COLO668 (cell line): ENCODE results near the gene MIS18BP1.
"Not testable (repeated sequence)": the region's sequence is repeated elsewhere in the genome, so short reads cannot be mapped to it uniquely, and the experiment has no call there.

Source experiments
- DNase-seq: peaks from one replicate; lab custom pipeline; 2025; ENCODE audit not compliant: unreplicated experiment; lab: John Stamatoyannopoulos, UW

The MIS18BP1 gene

DNA sequence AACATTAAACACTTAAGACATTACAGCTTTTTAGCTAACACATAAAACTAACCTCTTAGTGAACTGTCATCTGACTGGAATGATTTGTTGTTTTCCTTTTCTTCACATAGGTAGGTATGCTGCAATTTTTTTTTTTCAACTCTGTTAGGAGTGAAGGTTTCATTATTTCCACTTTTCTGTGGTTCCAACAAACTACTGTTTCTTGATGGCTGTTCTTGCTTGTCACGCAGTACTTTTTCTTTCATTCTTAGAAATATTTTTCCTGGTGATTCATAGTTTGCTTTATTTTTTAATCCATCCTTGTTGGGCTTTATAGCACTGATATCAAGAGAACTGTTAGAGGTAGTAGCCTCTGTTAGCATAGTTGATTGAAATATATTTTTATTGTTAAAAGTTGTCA is 6.3 kb downstream of the MIS18BP1 start:
- DNase-seq = no peak

DNA sequence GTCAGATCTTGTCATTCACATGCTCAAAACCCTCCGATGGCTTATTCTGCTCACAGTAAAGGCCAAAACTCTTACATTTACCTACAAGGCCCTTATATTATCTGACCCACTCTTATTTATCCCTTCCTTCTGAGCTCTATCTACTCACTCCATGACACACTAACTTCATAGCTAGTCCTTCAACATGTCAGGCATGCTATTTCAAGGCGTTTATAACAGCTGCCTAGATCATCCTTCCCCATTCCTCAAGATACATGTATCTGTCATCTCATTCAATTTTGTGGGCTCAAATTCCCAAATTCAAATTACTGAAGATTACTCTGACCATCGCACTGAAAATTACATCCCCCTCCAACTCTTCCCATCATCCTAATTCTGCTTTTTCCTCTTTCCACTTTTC is 6.9 kb downstream of the MIS18BP1 start:
- no peak for DNase-seq

DNA sequence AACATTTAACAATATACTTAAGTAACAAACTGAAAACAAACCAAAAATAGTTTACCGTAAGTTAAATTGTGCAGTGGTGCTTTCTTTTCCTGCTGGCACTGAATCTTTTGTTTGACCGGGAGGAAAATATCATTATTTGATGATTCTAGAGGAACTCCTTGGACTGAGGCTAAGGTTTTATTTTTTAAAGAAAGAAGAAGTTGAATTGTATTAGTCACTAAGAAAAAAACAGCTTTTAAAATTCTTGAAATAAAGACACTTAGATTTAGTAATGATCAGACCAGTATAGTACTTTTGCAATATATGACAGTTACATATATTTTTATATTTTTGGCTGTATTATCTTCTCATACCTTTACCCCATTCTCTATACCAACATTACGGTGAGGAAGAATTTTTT is 10.3 kb downstream of the MIS18BP1 start:
- no peak for DNase-seq

DNA sequence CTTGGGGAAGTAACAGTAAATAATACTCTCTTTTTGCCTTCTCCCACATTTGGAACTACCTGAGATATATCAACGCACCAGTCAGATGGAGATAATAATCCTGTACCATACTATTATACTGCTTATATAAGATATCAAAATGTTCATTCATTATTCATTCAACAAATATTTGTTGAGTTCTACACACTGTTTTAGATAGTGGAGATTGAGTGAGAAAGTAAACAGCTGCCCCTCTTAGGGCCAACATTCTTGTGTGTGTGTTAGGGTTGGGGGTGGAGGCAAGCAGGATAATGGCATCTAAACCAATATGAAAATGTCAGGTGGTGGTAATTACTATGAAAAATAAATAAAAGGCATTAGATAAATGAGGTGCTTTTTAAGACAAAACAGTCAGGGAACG is 14.0 kb downstream of the MIS18BP1 start:
- DNase-seq = no peak

DNA sequence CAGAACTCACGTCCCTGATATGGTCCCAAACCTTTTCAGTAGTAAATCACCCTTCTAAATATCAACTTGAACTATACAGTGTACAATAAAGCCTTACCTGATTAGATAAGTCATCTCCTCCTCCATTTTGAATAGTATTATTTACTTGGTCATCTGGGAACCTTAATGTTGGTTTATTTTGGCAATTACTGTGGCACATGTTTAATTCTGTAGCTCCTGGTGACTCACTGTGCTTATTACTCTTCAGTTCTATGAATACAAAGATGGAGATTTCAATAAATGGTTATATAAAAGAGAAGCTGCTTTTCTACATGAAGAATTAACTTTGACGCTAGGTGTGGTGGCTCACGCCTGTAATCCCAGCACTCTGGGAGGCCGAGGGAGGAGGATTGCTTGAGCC is 25.4 kb downstream of the MIS18BP1 start:
- no peak for DNase-seq

DNA sequence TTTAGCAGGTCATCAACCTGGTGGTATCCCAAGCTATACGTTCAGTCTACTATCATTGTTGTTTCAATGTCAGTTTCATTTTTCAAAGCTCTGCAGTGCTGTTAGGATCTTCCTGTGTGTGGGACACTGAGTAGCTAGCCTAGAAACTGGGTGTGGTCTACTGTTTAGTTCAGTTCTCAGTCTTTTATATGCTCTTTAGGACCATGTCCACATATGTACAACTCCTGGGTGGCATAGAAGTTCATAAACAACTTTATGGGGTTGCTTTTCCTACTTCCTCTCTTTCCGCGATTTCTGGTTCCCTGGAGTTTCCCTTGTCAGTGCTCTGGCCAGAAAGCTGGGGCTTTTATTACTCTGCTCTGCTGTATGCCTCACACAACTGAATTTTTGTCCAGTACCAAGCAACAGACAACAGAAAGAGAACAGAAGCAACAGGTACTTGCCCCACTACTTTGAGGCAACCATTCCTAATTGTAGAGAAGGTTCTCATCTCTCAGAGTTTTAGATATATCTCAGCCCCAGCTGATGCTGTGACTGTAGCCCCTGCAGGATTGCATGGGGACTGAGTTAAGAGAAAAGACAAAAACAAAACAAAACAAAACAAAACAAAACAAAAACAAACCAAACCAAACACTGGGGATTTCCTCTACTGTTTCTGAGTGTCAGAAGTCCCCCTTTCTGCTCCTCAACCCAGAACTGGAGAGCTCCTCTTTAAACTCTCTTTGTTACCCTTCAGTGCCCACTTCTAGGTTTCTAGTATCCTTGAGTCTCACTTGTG is 30.3 kb downstream of the MIS18BP1 start:
- no peak for DNase-seq

DNA sequence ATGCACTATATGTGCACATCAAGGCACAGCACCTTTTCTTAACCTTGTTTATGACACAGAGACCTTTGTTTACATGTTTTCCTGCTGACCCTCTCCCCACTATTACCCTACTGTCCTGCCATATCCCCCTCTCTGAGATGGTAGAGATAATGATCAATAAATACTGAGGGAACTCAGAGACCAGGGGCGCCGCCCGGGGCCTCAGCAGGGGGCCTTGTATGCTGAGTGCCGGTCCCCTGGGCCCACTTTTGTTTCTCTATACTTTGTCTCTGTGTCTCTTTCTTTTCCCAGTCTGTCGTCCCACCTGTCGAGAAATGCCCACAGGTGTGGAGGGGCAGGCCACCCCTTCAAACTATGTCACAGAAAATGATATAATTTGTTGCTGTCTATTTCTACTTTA is 38.7 kb downstream of the MIS18BP1 start:
- DNase-seq = not testable (repeated sequence)

DNA sequence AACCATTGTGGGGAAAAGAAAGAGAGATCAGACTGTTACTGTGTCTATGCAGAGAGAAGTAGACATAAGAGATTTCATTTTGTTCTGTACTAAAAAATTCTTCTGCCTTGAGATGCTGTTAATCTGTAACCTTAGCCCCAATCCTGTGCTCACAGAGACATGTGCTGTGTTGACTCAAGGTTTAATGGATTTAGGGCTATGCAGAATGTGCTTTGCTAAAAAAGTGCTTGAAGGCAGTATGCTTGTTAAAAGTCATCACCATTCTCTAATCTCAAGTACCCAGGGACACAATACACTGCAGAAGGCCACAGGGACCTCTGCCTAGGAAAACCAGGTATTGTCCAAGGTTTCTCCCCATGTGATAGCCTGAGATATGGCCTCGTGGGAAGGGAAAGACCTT is 39.3 kb downstream of the MIS18BP1 start:
- DNase-seq = not testable (repeated sequence)

DNA sequence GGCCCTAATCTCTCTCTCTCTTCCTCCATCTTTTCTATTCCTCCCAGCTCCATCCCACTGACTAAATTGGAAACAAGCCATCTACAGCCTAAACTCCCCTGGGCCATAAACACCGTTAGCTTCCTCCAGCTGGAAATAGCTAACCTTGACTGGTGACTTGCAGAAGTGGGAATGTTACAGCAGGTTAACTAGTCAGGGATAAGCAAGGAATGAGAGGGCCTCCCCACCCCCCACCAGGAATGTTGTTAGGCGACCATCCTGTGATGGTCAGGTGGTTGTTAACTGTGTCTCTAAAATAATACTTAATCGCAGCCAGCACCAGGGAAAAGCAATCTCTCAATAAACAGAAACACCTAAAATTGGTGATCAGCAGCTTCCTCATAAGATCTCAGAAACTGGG is 40.8 kb downstream of the MIS18BP1 start:
- DNase-seq = no peak

DNA sequence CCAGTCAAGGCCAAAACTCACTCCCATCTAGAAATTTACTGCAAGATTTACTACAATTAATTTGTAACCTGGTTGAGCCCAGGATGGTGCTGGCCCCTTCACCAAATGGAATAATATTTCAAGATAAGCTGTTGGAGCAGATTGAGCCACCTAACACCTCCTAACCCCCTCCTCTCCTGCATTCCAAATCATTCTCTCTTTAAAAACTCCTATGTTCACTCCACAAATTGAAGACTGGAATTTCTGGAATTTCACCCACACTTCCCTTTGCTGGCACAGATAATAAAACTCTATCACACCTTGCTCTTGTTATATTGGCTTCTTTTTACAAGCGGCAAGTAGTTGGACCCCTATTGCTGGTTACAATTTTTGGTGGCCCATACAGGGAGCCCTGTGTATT is 41.7 kb downstream of the MIS18BP1 start:
- DNase-seq = no peak

DNA sequence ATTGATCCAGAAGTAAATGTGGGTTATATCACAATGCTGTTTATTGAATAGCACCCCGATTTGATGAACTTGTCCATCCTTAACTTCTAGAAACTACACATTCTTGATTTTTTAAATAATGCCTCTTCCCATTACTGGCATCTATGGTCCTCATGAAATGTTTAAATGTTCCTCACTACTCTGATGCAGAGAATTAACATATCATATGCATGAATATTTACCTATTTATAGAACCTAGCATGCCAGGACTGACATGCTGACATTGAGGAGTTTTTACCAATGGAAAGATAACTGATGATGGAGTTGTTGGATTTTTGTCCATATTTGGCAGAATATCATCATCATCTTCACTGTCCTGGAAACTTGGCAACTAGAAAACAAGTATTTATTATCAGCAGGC is 42.8 kb downstream of the MIS18BP1 start:
- no peak for DNase-seq

DNA sequence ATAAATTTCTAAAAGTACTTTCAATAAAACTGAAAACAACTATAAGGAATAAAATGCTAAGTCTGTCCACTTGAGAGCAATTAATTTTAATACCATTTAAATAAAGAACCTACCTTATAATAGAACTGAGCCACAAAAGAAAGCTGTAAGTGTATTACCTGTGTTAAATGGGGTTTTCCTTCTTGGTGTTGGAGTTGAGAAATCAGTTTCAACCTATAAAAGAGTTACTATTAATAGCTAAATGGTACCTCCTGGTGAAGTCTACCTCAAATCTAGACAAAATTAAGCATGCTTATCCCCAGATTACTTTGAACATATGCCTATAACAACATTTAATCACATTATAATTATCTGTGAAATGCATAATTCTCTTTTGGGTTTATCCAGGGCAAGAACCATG is 48.8 kb downstream of the MIS18BP1 start:
- DNase-seq = no peak

DNA sequence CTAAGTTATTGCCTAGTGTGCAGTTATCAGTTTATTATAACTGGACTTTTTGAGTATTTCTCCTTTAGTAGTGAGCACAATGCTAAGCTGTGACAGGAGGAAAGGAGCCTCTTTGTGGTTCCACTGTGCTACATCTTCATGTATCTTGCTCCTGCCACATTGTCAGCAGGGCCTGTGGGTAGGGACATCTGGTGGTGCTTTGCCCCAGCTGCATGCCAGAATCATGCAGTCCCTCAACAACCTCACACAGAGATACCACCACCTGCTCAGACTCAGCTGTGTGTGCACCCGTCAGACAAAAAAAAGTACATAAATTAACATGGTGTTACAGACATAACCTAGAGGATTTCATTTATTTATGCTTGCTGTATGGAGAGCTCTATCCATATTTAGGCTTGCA is 51.1 kb downstream of the MIS18BP1 start:
- DNase-seq = peak; percentile 11

DNA sequence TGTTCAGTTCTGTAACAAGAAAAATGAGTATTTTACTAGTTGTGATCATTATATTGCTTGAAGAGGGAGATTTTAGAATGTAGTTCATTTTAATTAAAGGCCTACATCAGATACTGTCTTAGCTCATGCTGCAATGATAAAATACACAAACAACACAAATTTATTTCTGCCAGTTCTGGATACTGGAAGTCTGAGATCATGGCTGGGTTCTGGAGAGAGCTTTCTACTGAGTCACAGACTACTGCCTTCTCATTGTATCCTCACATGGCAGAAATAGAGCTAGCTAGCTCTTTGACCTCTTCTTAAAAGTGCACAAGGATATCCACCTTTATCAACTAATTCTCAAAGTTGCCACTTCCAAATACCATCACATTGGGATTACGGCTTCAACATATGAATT is 53.8 kb downstream of the MIS18BP1 start:
- DNase-seq = no peak

DNA sequence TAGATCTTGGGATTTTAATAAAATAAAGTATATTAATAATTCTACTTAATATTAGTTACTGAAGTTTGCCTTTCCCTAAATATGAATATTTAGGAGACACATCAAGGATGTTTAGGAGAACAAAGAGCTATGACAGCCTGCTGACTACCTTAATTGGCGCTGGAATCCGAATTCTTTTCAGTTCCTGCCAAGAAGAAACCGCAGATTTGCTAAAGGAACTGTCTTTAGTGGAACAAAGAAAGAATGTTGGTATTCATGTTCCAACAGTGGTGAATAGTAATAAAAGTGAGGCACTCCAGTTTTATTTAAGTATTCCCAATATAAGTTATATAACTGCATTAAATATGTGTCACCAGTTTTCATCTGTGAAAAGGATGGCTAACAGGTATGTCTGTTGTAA is 54.5 kb downstream of the MIS18BP1 start:
- DNase-seq = no peak

DNA sequence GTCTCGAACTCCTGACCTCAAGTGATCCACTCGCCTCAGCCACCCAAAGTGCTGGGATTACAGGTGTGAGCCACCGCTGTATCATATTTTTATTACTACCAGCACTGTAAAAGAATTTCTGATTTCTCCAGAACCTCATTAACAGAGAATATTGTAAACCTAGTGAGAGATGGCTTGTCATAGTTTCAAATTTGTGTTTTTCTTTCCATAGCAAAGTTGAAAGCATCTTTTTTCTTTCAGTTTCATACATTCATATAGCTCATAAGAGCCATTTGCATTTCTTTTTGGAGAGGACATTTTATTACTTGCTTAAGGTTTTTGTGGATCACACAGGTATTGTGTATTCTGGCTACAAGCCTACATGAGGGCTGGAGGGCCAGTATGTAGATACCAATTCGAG is 58.0 kb downstream of the MIS18BP1 start:
- DNase-seq = no peak

DNA sequence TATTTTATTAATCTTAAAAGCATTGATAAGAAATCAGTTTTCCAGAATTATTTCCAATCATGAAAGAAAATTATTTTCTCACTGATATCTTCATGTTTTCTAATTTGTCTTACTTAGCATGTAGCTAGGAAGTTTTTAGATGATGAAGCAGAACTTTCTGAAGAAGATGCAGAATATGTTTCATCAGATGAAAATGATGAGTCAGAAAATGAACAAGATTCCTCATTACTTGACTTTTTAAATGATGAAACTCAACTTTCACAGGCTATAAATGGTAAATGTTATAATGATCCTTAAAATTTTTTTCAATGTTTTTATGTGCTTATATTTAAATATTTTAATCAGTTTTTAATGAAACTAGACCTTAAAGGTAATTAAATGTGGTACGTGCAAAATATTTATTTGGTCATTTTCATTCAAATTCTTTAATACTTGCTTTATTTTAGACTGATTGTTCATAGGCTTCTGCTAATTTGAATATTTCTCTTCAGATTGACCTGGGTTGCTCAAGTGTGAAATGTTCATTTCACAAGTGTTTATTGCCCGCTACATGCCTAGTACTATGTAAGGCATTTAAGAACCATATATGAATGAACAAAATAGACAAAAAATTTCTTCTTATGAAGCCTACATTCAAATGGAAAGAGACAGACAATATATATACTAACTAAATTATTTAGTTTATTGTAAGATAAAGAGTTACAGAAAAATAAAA is 67.7 kb downstream of the MIS18BP1 start:
- DNase-seq = no peak

DNA sequence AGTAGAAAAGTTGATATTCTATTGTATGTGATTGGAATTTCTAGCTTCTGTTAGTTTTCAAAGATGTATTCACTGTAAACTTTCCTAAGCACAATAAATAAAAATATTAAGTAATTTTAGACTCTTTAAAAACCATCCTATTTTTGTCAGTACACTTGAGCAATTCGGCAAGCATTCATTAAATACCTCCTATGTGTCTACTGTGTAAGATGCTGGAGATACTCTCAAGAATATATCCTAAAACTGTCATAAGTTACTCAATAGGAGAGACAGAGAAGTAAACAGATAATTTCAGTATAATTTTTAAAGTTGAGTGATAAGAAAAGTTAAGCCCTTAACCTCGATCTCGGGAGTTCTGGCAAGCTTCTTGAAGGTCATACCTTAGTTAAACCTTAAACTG is 71.2 kb downstream of the MIS18BP1 start:
- DNase-seq = no peak

DNA sequence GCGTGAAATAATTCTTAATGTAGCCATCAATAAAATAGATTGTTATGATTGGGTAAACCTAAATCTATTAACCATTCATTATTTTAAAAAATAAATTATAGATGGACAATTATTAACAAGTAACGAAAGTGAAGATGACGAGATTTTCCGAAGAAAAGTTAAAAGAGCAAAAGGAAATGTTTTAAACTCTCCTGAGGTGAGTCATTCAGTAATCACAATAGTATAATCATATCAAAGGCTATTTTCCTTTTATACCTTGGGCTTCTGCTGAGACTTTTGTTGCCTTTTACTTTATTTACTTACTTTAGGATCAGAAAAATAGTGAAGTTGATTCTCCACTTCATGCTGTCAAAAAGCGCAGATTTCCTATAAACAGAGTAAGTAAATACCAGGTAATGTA is 71.7 kb downstream of the MIS18BP1 start:
- DNase-seq = no peak

DNA sequence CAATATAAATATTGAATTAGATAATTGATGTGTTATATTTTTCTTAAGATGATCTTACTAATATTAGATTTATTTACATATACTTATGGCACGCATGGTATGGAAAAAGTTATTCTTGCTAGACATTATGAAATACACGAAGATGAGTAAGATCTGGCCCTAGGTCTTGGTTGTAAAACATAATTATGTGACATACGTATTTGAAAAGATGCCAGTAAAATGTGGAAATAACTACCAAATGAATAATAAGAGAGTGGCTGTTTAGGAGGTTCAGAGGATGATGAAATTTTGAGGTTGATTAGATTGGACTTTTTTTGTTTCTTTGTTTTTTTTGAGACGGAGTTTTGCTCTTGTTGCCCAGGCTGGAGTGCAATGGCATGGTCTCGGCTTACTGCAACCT is 75.9 kb downstream of the MIS18BP1 start:
- DNase-seq = no peak

DNA sequence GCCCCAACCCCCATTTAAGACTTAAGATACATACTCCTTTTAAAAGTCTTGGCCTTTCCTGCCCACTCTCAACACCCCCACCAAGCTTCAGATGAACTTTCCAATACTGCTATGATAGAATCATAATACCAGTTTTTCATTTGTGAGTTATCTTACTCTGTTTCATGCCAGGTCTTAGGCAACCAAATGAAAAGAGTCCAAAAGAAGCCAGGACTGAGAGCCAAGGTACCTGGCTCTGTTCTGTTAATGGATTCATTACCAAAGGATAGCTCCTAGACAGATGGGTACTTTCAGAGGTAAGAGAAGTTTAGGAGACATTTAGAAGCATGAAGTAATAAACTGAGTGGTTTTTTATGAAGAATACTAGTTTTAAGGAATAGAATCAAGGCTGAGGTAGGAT is 83.1 kb downstream of the MIS18BP1 start:
- no peak for DNase-seq

DNA sequence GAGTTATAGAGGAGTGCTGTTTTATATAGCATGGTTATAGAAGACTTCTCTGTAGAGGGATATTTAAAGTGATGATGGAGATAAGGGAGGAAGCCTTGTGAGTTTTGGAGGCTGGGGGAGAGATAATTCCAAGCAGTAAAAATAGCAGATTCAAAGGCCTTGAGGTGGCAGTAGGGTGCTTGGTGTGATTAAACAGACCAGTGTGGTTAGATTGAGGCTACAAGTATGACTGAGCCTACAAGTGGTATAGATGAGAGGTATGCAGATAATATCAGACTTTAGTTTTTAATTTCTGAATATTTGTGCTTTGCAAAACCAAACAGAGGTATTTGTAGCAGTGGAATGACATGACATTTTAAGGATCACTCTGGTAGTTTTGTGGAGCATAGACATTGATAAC is 96.9 kb downstream of the MIS18BP1 start:
- DNase-seq = no peak
